ENCODE measurements around the gene KRT86.

DNA sequence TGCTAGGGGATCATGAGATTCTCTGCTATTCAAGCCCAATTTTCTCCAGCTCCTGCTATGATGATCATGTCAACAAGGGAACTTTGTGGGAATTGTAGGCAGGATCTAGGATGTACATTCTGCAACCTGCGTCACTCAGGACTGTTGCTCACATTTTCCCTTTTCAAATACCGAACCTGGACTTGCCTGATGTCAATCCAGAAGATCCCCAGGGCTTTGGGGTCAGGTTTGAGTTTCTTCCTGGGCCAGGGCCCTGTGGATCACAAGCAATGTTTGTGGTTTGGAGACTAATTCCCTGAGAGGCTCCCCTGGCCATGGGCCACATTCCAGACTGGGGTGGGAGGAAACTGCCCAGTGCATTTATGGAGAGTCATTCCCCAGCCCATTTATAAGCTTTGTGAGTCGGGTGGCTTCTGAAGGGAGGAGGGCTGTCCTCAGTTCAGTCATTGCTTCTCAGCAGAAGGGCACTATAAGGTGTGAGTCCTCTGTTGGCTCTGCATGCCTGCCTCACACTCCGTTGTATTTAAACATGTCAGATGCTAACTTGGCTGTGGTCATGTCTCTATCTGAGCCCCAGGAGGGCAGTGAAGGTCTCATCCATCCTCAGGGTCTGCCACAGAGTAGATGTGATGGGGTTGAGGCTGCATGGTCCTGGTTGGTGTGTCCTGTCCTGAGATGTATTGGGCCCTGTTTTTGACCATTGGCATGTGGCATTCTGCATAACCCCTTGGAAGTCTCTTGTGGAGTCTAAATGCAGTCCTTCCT is 6.5 kb downstream of the KRT86 start:
- TF ChIP-seq CTCF (IDR thresholded peaks at IDR 0.05), result no peak
- no peak for TF ChIP-seq POLR2A (IDR thresholded peaks at IDR 0.05)
